GM23248 (cell line): ENCODE data around the gene GRPR.

Experiments used
- EZH2 ChIP-seq: fragments of 200-600 bp; sonication (generic); IDR thresholded peaks from 2 replicates; pipeline ENCODE4 v1.6.1; 2018; ENCODE audit warnings: antibody characterized with exemption, mild to moderate bottlenecking; ENCODE audit not compliant: insufficient read depth, poor library complexity, severe bottlenecking
- EZH2phosphoT487 ChIP-seq: fragments of 200-600 bp; sonication (generic); IDR thresholded peaks from 2 replicates; pipeline ENCODE4 v1.6.1; 2018; ENCODE audit warnings: antibody characterized with exemption, moderate library complexity, mild to moderate bottlenecking, low read depth; ENCODE audit not compliant: insufficient read depth

DNA sequence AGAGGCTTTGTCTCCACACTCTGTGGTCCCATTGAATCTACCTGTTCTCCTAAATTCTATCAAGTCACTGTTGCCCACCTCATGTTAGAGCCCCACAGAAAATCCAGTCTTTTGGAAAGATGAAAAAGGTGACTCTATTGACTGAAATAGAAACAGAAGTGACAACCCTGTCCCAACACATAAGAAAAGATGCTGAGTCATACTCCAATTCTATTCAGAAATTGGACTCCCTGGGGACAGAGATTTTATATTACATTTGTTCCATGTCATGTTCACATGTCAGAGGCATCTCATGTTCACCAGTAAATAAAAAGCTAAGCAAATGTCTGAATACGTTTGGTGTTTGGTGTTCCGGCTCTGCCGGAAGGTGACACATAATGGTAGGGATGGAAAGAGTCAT, 2.9 kb upstream of the GRPR start:
- TF ChIP-seq EZH2, result no peak
- TF ChIP-seq EZH2phosphoT487, result no peak
